Measurements from ENCODE around the gene IQCH. TPM values are rescaled to one million over a fixed set of nuclear protein-coding genes. Genes with fewer than 3 reads are reported as not detected.

Gene IQCH
- total and polyA plus RNA-seq, 2 donors = 0.91 to 1.8 TPM

GRCh38 chr15:67523330-67523729 lies 268.7 kb downstream of the IQCH start:
- H3K9me3 ChIP-seq (ENCODE audit: control insufficient read depth in 2 of 2, insufficient read depth in 1 of 2, low read length in 1 of 2) = no peaks in the 10 kb centered on the region
- H3K36me3 ChIP-seq (ENCODE audit: control insufficient read depth in 2 of 2, insufficient read depth in 2 of 2, low read length in 1 of 2) = peaks cover 0 to 4% of the 10 kb centered on the region in 2 donors
- no peaks in the 10 kb centered on the region for H3K27me3 ChIP-seq (ENCODE audit: control insufficient read depth in 2 of 2, insufficient read depth in 1 of 2, low read length in 1 of 2)
- whole genome bisulfite sequencing = 95% methylated on average over 1 of the region's 1 CpG
- H3K4me1 ChIP-seq (ENCODE audit: control insufficient read depth in 2 of 2, insufficient read depth in 2 of 2, low read length in 2 of 2) = peaks cover 7 to 8% of the 10 kb centered on the region in 2 donors
- H3K4me3 ChIP-seq (ENCODE audit: low read length in 2 of 2) = no peak overlapping the region
- H3K27ac ChIP-seq (ENCODE audit: low read depth in 1 of 2, low read length in 1 of 2) = no peak overlapping the region
- no peak for DNase-seq (ENCODE audit: low read depth in 6 of 9, low spot score in 9 of 9)

GRCh38 chr15:67524235-67524634 lies 269.6 kb downstream of the IQCH start:
- peaks cover 0 to 4% of the 10 kb centered on the region in 2 donors for H3K36me3 ChIP-seq (ENCODE audit: control insufficient read depth in 2 of 2, insufficient read depth in 2 of 2, low read length in 1 of 2)
- DNase-seq (ENCODE audit: low read depth in 6 of 9, low spot score in 9 of 9) = no peak
- no peak overlapping the region for H3K4me3 ChIP-seq (ENCODE audit: low read length in 2 of 2)

GRCh38 chr15:67528513-67528912 lies 273.9 kb downstream of the IQCH start:
- H3K27me3 ChIP-seq (ENCODE audit: control insufficient read depth in 2 of 2, insufficient read depth in 1 of 2, low read length in 1 of 2) = no peaks in the 10 kb centered on the region
- no peak overlapping the region for H3K27ac ChIP-seq (ENCODE audit: low read depth in 1 of 2, low read length in 1 of 2)
- no peak overlapping the region for H3K4me3 ChIP-seq (ENCODE audit: low read length in 2 of 2)
- WGBS = 97% methylated on average over 3 of the region's 3 CpGs
- peaks cover 0 to 4% of the 10 kb centered on the region in 2 donors for H3K36me3 ChIP-seq (ENCODE audit: control insufficient read depth in 2 of 2, insufficient read depth in 2 of 2, low read length in 1 of 2)
- no peak for DNase-seq (ENCODE audit: low read depth in 6 of 9, low spot score in 9 of 9)
- H3K4me1 ChIP-seq (ENCODE audit: control insufficient read depth in 2 of 2, insufficient read depth in 2 of 2, low read length in 2 of 2) = no peaks in the 10 kb centered on the region
- H3K9me3 ChIP-seq (ENCODE audit: control insufficient read depth in 2 of 2, insufficient read depth in 1 of 2, low read length in 1 of 2) = no peaks in the 10 kb centered on the region

More at GRCh38 chr15:67524235-67524634, 269.6 kb downstream of the IQCH start:
- Histone ChIP-seq H3K4me1 (ENCODE audit: control insufficient read depth in 2 of 2, insufficient read depth in 2 of 2, low read length in 2 of 2) (peaks cover 7 to 8% of the 10 kb centered on the region in 2 donors), H3K27ac (ENCODE audit: low read depth in 1 of 2, low read length in 1 of 2) (no peak overlapping the region), H3K27me3 (ENCODE audit: control insufficient read depth in 2 of 2, insufficient read depth in 1 of 2, low read length in 1 of 2) (no peaks in the 10 kb centered on the region), H3K9me3 (ENCODE audit: control insufficient read depth in 2 of 2, insufficient read depth in 1 of 2, low read length in 1 of 2) (no peaks in the 10 kb centered on the region)

- peaks cover 0 to 4% of the 10 kb centered on the region in 2 donors for H3K36me3 ChIP-seq (ENCODE audit: control insufficient read depth in 2 of 2, insufficient read depth in 2 of 2, low read length in 1 of 2)
- no peaks in the 10 kb centered on the region for H3K27me3 ChIP-seq (ENCODE audit: control insufficient read depth in 2 of 2, insufficient read depth in 1 of 2, low read length in 1 of 2)
- H3K4me1 ChIP-seq (ENCODE audit: control insufficient read depth in 2 of 2, insufficient read depth in 2 of 2, low read length in 2 of 2) = peaks cover 0 to 3% of the 10 kb centered on the region in 2 donors
- H3K9me3 ChIP-seq (ENCODE audit: control insufficient read depth in 2 of 2, insufficient read depth in 1 of 2, low read length in 1 of 2) = no peaks in the 10 kb centered on the region
- no peak overlapping the region for H3K4me3 ChIP-seq (ENCODE audit: low read length in 2 of 2)
- 98% methylated on average over 3 of the region's 3 CpGs for WGBS
- DNase-seq (ENCODE audit: low read depth in 6 of 9, low spot score in 9 of 9) = no peak
- no peak overlapping the region for H3K27ac ChIP-seq (ENCODE audit: low read depth in 1 of 2, low read length in 1 of 2)
These were observed 276.9 kb downstream of the IQCH start for GRCh38 chr15:67531379-67531914.

GRCh38 chr15:67533873-67534272 lies 279.3 kb downstream of the IQCH start:
- no peak for DNase-seq (ENCODE audit: low read depth in 6 of 9, low spot score in 9 of 9)
- H3K36me3 ChIP-seq (ENCODE audit: control insufficient read depth in 2 of 2, insufficient read depth in 2 of 2, low read length in 1 of 2) = no peaks in the 10 kb centered on the region
- H3K4me1 ChIP-seq (ENCODE audit: control insufficient read depth in 2 of 2, insufficient read depth in 2 of 2, low read length in 2 of 2) = peaks cover 0 to 3% of the 10 kb centered on the region in 2 donors
- no peak overlapping the region for H3K27ac ChIP-seq (ENCODE audit: low read depth in 1 of 2, low read length in 1 of 2)
- H3K27me3 ChIP-seq (ENCODE audit: control insufficient read depth in 2 of 2, insufficient read depth in 1 of 2, low read length in 1 of 2) = no peaks in the 10 kb centered on the region
- no peak overlapping the region for H3K4me3 ChIP-seq (ENCODE audit: low read length in 2 of 2)
- H3K9me3 ChIP-seq (ENCODE audit: control insufficient read depth in 2 of 2, insufficient read depth in 1 of 2, low read length in 1 of 2) = no peaks in the 10 kb centered on the region
- 95% methylated on average over 1 of the region's 1 CpG for WGBS

GRCh38 chr15:67534360-67534759 lies 279.8 kb downstream of the IQCH start:
- peaks cover 0 to 3% of the 10 kb centered on the region in 2 donors for H3K4me1 ChIP-seq (ENCODE audit: control insufficient read depth in 2 of 2, insufficient read depth in 2 of 2, low read length in 2 of 2)
- no peaks in the 10 kb centered on the region for H3K9me3 ChIP-seq (ENCODE audit: control insufficient read depth in 2 of 2, insufficient read depth in 1 of 2, low read length in 1 of 2)
- H3K36me3 ChIP-seq (ENCODE audit: control insufficient read depth in 2 of 2, insufficient read depth in 2 of 2, low read length in 1 of 2) = no peaks in the 10 kb centered on the region
- peak in 1 of 9 donors; percentile 28 for DNase-seq (ENCODE audit: low read depth in 6 of 9, low spot score in 9 of 9)
- peak overlapping the region in 1 of 2 donors; percentile 45 for H3K27ac ChIP-seq (ENCODE audit: low read depth in 1 of 2, low read length in 1 of 2)
- H3K4me3 ChIP-seq (ENCODE audit: low read length in 2 of 2) = no peak overlapping the region
- H3K27me3 ChIP-seq (ENCODE audit: control insufficient read depth in 2 of 2, insufficient read depth in 1 of 2, low read length in 1 of 2) = no peaks in the 10 kb centered on the region
- 86% methylated on average over 1 of the region's 1 CpG for WGBS

- H3K36me3 ChIP-seq (ENCODE audit: control insufficient read depth in 2 of 2, insufficient read depth in 2 of 2, low read length in 1 of 2) = no peaks in the 10 kb centered on the region
- no peak overlapping the region for H3K4me3 ChIP-seq (ENCODE audit: low read length in 2 of 2)
- DNase-seq (ENCODE audit: low read depth in 6 of 9, low spot score in 9 of 9) = no peak
- 100% methylated on average over 1 of the region's 1 CpG for WGBS
- H3K27me3 ChIP-seq (ENCODE audit: control insufficient read depth in 2 of 2, insufficient read depth in 1 of 2, low read length in 1 of 2) = no peaks in the 10 kb centered on the region
- peaks cover 3% of the 10 kb centered on the region in 2 donors for H3K4me1 ChIP-seq (ENCODE audit: control insufficient read depth in 2 of 2, insufficient read depth in 2 of 2, low read length in 2 of 2)
- no peak overlapping the region for H3K27ac ChIP-seq (ENCODE audit: low read depth in 1 of 2, low read length in 1 of 2)
- no peaks in the 10 kb centered on the region for H3K9me3 ChIP-seq (ENCODE audit: control insufficient read depth in 2 of 2, insufficient read depth in 1 of 2, low read length in 1 of 2)
These were observed 283.2 kb downstream of the IQCH start for GRCh38 chr15:67537771-67538170.

- Histone ChIP-seq H3K4me3 (ENCODE audit: low read length in 2 of 2) (peak within 1 kb of the TSS; percentile 81 to 92), H3K36me3 (ENCODE audit: control insufficient read depth in 2 of 2, insufficient read depth in 2 of 2, low read length in 1 of 2) (peaks cover 0 to 14% of the 10 kb centered on the region in 2 donors), H3K27ac (ENCODE audit: low read depth in 1 of 2, low read length in 1 of 2) (peak within 1 kb of the TSS; percentile 88 to 96), H3K4me1 (ENCODE audit: control insufficient read depth in 2 of 2, insufficient read depth in 2 of 2, low read length in 2 of 2) (peaks cover 34 to 35% of the 10 kb centered on the region in 2 donors), H3K27me3 (ENCODE audit: control insufficient read depth in 2 of 2, insufficient read depth in 1 of 2, low read length in 1 of 2) (no peaks in the 10 kb centered on the region), H3K9me3 (ENCODE audit: control insufficient read depth in 2 of 2, insufficient read depth in 1 of 2, low read length in 1 of 2) (no peaks in the 10 kb centered on the region)
- DNase-seq (ENCODE audit: low read depth in 6 of 9, low spot score in 9 of 9) = peak in 8 of 9 donors; percentile 41 to 91 (median 74)
- under 1% methylated on average over 91 of the region's 91 CpGs for WGBS
These were observed 288.1 kb downstream of the IQCH start, which contains the start of gene MAP2K5 for GRCh38 chr15:67542420-67543347. MAP2K5 (plus strand) TSS chr15:67542703; CDS start chr15:67543336, 633 bp downstream.

- H3K4me3 ChIP-seq (ENCODE audit: low read length in 2 of 2) = peak overlapping the region; percentile 81 to 92
- H3K27ac ChIP-seq (ENCODE audit: low read depth in 1 of 2, low read length in 1 of 2) = peak overlapping the region in 1 of 2 donors; percentile 86
- 65% methylated on average over 7 of the region's 7 CpGs for WGBS
- peaks cover 34 to 38% of the 10 kb centered on the region in 2 donors for H3K4me1 ChIP-seq (ENCODE audit: control insufficient read depth in 2 of 2, insufficient read depth in 2 of 2, low read length in 2 of 2)
- no peak for DNase-seq (ENCODE audit: low read depth in 6 of 9, low spot score in 9 of 9)
- H3K9me3 ChIP-seq (ENCODE audit: control insufficient read depth in 2 of 2, insufficient read depth in 1 of 2, low read length in 1 of 2) = no peaks in the 10 kb centered on the region
- peaks cover 0 to 14% of the 10 kb centered on the region in 2 donors for H3K36me3 ChIP-seq (ENCODE audit: control insufficient read depth in 2 of 2, insufficient read depth in 2 of 2, low read length in 1 of 2)
- no peaks in the 10 kb centered on the region for H3K27me3 ChIP-seq (ENCODE audit: control insufficient read depth in 2 of 2, insufficient read depth in 1 of 2, low read length in 1 of 2)
These were observed 288.7 kb downstream of the IQCH start for GRCh38 chr15:67543348-67543718.
